Esophagus muscularis mucosa (tissue), 4 donors: ENCODE measurements around the gene ZNF169. TPM values are rescaled to one million over a fixed set of nuclear protein-coding genes. Genes with fewer than 3 reads are reported as not detected.
A peak's percentile ranks its signal among the peaks of the same experiment; 100 is the strongest.

ENCODE experiments used
- DNase-seq: peaks from one replicate; pipeline ENCODE4 v3.0.0-alpha.2; 2017; ENCODE audit errors: extremely low spot score
- H3K27ac ChIP-seq, 4 donors: fragments of 200-600 bp; sonication (generic); replicated peaks in 1 of 4; 1 replicate in 3 of 4; 2 replicates in 1 of 4; pipeline ENCODE4 v1.5.1; 2016 to 2019; ENCODE audit warnings: mild to moderate bottlenecking in 1 of 4
- H3K27me3 ChIP-seq, 4 donors: fragments of 200-600 bp; sonication (generic); one replicate each; pipeline versions ENCODE4 v1.5.1 to v1.6.0; 2016 to 2019
- H3K36me3 ChIP-seq, 4 donors: fragments of 200-600 bp; sonication (generic); one replicate each; pipeline ENCODE4 v1.5.1; 2016 to 2019
- H3K4me1 ChIP-seq, 4 donors: fragments of 200-600 bp; sonication (generic); one replicate each; pipeline ENCODE4 v1.5.1; 2016 to 2019
- H3K4me3 ChIP-seq, 4 donors: fragments of 200-600 bp; sonication (generic); 1 replicate in 2 of 4; 2 replicates in 2 of 4; pipeline ENCODE4 v1.5.1; 2016 to 2019; ENCODE audit warnings: mild to moderate bottlenecking in 4 of 4, moderate library complexity in 1 of 4
- H3K9me3 ChIP-seq, 4 donors: fragments of 200-600 bp; sonication (generic); 1 replicate in 3 of 4; 2 replicates in 1 of 4; pipeline ENCODE4 v1.5.1; 2016 to 2019
- EP300 ChIP-seq: sonication (generic); formaldehyde crosslinking; IDR thresholded peaks from one replicate; pipeline ENCODE4 v1.6.1; 2017; ENCODE audit warnings: antibody characterized with exemption
- POLR2A ChIP-seq: fragments of 450-650 bp; IDR thresholded peaks from one replicate; pipeline ENCODE4 v1.6.1; 2017; ENCODE audit warnings: antibody characterized with exemption, moderate library complexity, mild to moderate bottlenecking, low read depth
- POLR2AphosphoS5 ChIP-seq, 2 donors: sonication (generic); formaldehyde crosslinking; IDR thresholded peaks; one replicate each; pipeline ENCODE4 v1.6.1; 2017; ENCODE audit warnings: antibody characterized with exemption in 2 of 2
- WGBS: methylation state at CpG from one replicate; pipeline ENCODE4 v1.1.5; 2018; 5-methylcytosine and 5-hydroxymethylcytosine counted together
- intact Hi-C: fragments of 100-400 bp; cut with DNase I; formaldehyde crosslinking; loops from one replicate; pipeline ENCODE4 v1.15.1; 2023
- total RNA-seq, 4 donors: library from RNA; depleted of rRNA; stranded (reverse); fragments of >200 nt; gene quantifications; one replicate each; pipeline versions ENCODE4 v1.1.0 to v1.2.1, GENCODE V29; 2016
- TF ChIP-seq, protein P1 (sequence below), 3 experiments: fragments of 200-600 bp in 2 of 3; fragments of 450-650 bp in 1 of 3; sonication (generic) in 2 of 3; IDR thresholded peaks; one replicate each; pipeline ENCODE4 v1.5.1; 2017 to 2019; ENCODE audit warnings: antibody characterized with exemption in 3 of 3, mild to moderate bottlenecking in 2 of 3, moderate library complexity in 1 of 3

The ZNF169 gene
- total RNA-seq, 4 donors from 2014 or later, result 3.7 to 5.3 (median 4.3) TPM

- intact Hi-C loops, result no loop called here
- no peaks in the 10 kb centered on the region for H3K27me3 ChIP-seq
- no peak overlapping the region for H3K27ac ChIP-seq
- H3K4me3 ChIP-seq, result no peak overlapping the region
- no peak for DNase-seq
- peaks cover 0 to 11% (median 2%) of the 10 kb centered on the region in 4 donors for H3K36me3 ChIP-seq
- TF ChIP-seq POLR2AphosphoS5 (IDR thresholded peaks at IDR 0.05), result no peak
- TF ChIP-seq EP300, result no peak
- TF ChIP-seq, protein P1, sequence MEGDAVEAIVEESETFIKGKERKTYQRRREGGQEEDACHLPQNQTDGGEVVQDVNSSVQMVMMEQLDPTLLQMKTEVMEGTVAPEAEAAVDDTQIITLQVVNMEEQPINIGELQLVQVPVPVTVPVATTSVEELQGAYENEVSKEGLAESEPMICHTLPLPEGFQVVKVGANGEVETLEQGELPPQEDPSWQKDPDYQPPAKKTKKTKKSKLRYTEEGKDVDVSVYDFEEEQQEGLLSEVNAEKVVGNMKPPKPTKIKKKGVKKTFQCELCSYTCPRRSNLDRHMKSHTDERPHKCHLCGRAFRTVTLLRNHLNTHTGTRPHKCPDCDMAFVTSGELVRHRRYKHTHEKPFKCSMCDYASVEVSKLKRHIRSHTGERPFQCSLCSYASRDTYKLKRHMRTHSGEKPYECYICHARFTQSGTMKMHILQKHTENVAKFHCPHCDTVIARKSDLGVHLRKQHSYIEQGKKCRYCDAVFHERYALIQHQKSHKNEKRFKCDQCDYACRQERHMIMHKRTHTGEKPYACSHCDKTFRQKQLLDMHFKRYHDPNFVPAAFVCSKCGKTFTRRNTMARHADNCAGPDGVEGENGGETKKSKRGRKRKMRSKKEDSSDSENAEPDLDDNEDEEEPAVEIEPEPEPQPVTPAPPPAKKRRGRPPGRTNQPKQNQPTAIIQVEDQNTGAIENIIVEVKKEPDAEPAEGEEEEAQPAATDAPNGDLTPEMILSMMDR (IDR thresholded peaks at IDR 0.05), result no peak
- no peak for TF ChIP-seq POLR2A
- whole genome bisulfite sequencing, result 96% methylated on average over 3 of the region's 3 CpGs
- peaks cover 0 to 14% (median 13%) of the 10 kb centered on the region in 4 donors for H3K4me1 ChIP-seq
- H3K9me3 ChIP-seq, result no peaks in the 10 kb centered on the region
Observed at GRCh38 chr9:94286116-94286515, 27.0 kb downstream of the ZNF169 start.

DNA sequence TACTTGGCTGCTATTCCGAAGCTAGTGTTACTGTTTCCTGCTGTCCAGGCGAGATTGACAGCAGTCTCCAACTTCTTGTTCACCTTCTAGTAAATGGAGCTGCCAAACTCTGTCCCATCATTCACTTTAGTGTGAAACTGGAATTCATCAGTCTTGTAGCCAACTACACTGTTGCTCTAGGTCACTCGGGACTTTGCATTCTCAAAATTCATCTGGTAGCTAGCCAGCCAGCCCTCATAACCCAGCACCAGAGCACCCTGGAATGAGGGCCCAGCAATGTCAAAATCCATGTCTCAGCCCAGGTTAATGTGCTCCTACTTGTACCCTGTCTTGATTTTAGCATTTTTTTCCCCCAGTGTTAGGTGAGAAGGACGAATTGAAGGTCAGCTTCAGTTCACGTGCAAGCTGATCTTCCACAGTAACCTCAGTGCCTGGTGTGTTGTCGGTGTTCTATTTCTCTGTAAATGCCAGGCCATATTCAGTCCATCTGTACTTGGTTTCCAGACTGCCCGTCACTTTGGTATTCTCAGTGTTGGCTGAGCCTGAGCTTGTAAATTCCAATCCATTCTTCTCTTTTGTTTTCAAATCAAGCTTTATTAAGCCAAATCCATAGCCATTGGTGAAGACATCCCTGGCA lies 28.9 kb downstream of the ZNF169 start:
- TF ChIP-seq POLR2AphosphoS5 (IDR thresholded peaks at IDR 0.05) (no peak), EP300 (no peak), POLR2A (no peak)
- TF ChIP-seq, protein P1 (IDR thresholded peaks at IDR 0.05), result no peak
- no peaks in the 10 kb centered on the region for H3K9me3 ChIP-seq
- H3K27ac ChIP-seq, result peak overlapping the region in 3 of 4 donors; percentile 8 to 61 (median 28)
- 77% methylated on average over 7 of the region's 7 CpGs for WGBS
- H3K27me3 ChIP-seq, result no peaks in the 10 kb centered on the region
- intact Hi-C loops, result no loop called here
- peaks cover under 1 to 14% (median 8%) of the 10 kb centered on the region in 4 donors for H3K36me3 ChIP-seq
- peaks cover 0 to 14% (median 13%) of the 10 kb centered on the region in 4 donors for H3K4me1 ChIP-seq
- DNase-seq, result no peak
- H3K4me3 ChIP-seq, result no peak overlapping the region

DNA sequence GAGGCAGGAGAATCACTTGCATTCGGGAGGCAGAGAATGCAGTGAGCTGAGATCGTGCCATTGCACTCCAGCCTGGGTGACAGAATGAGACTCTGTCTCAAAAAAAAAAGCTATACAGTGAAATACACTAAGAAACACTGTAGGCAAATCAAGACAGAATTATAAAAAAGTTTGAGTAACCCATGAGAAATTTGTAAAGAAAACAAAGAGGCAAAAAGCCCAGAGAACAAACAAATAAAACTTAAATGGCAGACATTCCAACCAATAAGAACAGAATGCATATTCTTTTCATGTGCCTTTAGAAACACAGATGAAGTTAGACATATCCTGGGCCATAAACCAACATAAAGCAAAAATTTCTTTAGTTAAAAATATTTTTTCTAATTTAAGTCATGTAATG lies 30.6 kb downstream of the ZNF169 start:
- Histone ChIP-seq H3K27me3 (no peaks in the 10 kb centered on the region), H3K4me1 (peaks cover 0 to 14% (median 13%) of the 10 kb centered on the region in 4 donors), H3K27ac (no peak overlapping the region), H3K9me3 (no peaks in the 10 kb centered on the region), H3K36me3 (peaks cover 15 to 30% (median 22%) of the 10 kb centered on the region in 4 donors), H3K4me3 (no peak overlapping the region)
- intact Hi-C loops, result no loop called here
- DNase-seq, result no peak
- TF ChIP-seq POLR2A (no peak), EP300 (no peak), POLR2AphosphoS5 (IDR thresholded peaks at IDR 0.05) (no peak)
- TF ChIP-seq, protein P1 (IDR thresholded peaks at IDR 0.05), result no peak
- 87% methylated on average over 2 of the region's 2 CpGs for WGBS

DNA sequence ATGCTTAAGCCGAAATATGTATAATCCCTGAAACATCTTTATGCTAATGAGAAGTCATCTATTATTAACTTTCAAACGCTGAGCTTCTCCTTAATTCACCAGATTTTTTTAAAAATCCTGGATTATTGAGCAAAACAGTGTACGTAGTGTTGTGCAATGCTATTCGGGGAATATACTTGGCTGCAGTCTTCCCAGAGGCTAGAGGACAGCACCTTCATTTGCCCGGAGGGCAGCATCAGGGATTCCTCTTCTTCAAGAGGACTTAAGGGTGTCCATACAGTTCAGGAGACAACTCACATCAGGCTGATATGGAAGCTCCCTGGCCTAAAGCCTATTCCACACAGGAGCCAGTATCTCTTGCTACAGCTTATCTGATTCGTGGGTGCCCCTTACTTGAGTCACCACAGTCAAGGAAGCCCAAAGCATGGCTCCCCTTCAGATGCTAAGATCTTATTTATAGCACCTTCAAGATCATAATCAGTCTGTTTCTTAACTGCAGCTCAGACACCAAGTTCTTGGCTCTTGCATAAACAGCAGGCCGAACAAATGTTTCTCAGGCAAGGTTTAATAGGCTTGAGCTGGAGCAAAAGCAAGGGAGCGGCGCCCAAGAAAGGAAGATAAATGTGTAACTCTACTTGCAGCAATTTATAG lies 40.0 kb downstream of the ZNF169 start:
- 81% methylated on average over 9 of the region's 9 CpGs for WGBS
- Histone ChIP-seq H3K4me1 (peaks cover 0 to 6% (median 0%) of the 10 kb centered on the region in 4 donors), H3K9me3 (no peaks in the 10 kb centered on the region), H3K27ac (peak overlapping the region in 1 of 4 donors; percentile 40), H3K4me3 (no peak overlapping the region), H3K27me3 (no peaks in the 10 kb centered on the region), H3K36me3 (peaks cover 4 to 29% (median 17%) of the 10 kb centered on the region in 4 donors)
- intact Hi-C loops, result no loop called here
- no peak for DNase-seq
- no peak for TF ChIP-seq POLR2A
- TF ChIP-seq, protein P1 (IDR thresholded peaks at IDR 0.05), result no peak
